GM21447 (cell line): ENCODE measurements around the gene ARL2.
"Not testable (repeated sequence)": the region's sequence is repeated elsewhere in the genome, so short reads cannot be mapped to it uniquely, and the experiment has no call there.

Experiments used
- ATAC-seq: cut with Tn5 transposase; IDR thresholded peaks from one replicate; pipeline ENCODE4 v1.9.1; 2021; ENCODE audit not compliant: unreplicated experiment

ARL2 gene

GRCh38 chr11:65003968-65004367, 10.0 kb upstream of the ARL2 start:
- ATAC-seq = not testable (repeated sequence)

- no peak for ATAC-seq
Measured at GRCh38 chr11:65008016-65008415, 5.9 kb upstream of the ARL2 start.

- no peak for ATAC-seq
Measured at GRCh38 chr11:65008873-65009272, 5.1 kb upstream of the ARL2 start.

GRCh38 chr11:65013130-65013887, 651 bp upstream of the ARL2 start:
- peak; percentile 62 for ATAC-seq

GRCh38 chr11:65014726-65015227, 817 bp downstream of the ARL2 start:
- no peak for ATAC-seq

GRCh38 chr11:65016705-65017104, 2.7 kb downstream of the ARL2 start:
- ATAC-seq = no peak

GRCh38 chr11:65017937-65018336, 4.0 kb downstream of the ARL2 start:
- ATAC-seq = no peak

GRCh38 chr11:65019824-65020223, 5.9 kb downstream of the ARL2 start:
- ATAC-seq = no peak

GRCh38 chr11:65021003-65021402, 7.0 kb downstream of the ARL2 start:
- ATAC-seq = no peak

GRCh38 chr11:65021509-65021908, 7.5 kb downstream of the ARL2 start:
- ATAC-seq = no peak

GRCh38 chr11:65023502-65023901, 9.5 kb downstream of the ARL2 start:
- ATAC-seq = not testable (repeated sequence)

GRCh38 chr11:65026810-65027209, 12.8 kb downstream of the ARL2 start:
- no peak for ATAC-seq

- ATAC-seq = peak; percentile 78
Measured at GRCh38 chr11:65027213-65028067, 13.5 kb downstream of the ARL2 start, which contains the start of gene SNX15. SNX15 (plus strand) TSS chr11:65027439; CDS start chr11:65027538, 99 bp downstream.

GRCh38 chr11:65032216-65032615, 18.3 kb downstream of the ARL2 start:
- no peak for ATAC-seq

- no peak for ATAC-seq
Measured at GRCh38 chr11:65034423-65034822, 20.5 kb downstream of the ARL2 start.

GRCh38 chr11:65035579-65035978, 21.6 kb downstream of the ARL2 start:
- no peak for ATAC-seq

GRCh38 chr11:65036931-65037330, 23.0 kb downstream of the ARL2 start:
- ATAC-seq = no peak

- no peak for ATAC-seq
Measured at GRCh38 chr11:65040520-65040846, 26.5 kb downstream of the ARL2 start.

- ATAC-seq = peak; percentile 86
Measured at GRCh38 chr11:65040847-65041622, 27.1 kb downstream of the ARL2 start, which contains the start of gene SAC3D1. SAC3D1 (plus strand) TSS chr11:65041210; CDS start chr11:65041293, 83 bp downstream.

- ATAC-seq = no peak
Measured at GRCh38 chr11:65042891-65043290, 28.9 kb downstream of the ARL2 start.

- no peak for ATAC-seq
Measured at GRCh38 chr11:65043881-65044501, 30.0 kb downstream of the ARL2 start.
